GM21423 (cell line): ENCODE results near the gene RAPGEF1.
"Not testable (repeated sequence)": the region's sequence is repeated elsewhere in the genome, so short reads cannot be mapped to it uniquely, and the experiment has no call there.

Experiments
- ATAC-seq: cut with Tn5 transposase; IDR thresholded peaks from one replicate; pipeline ENCODE4 v1.9.1; 2021; ENCODE audit warnings: mild to moderate bottlenecking, moderate library complexity; ENCODE audit not compliant: unreplicated experiment

RAPGEF1 gene

GRCh38 chr9:131753751-131754150 is 13.9 kb upstream of the RAPGEF1 start:
- not testable (repeated sequence) for ATAC-seq

- ATAC-seq = no peak
Observed at GRCh38 chr9:131752231-131752884, 12.5 kb upstream of the RAPGEF1 start.

GRCh38 chr9:131748411-131748955 is 8.6 kb upstream of the RAPGEF1 start:
- ATAC-seq = no peak

GRCh38 chr9:131747352-131747751 is 7.5 kb upstream of the RAPGEF1 start:
- no peak for ATAC-seq

- no peak for ATAC-seq
Observed at GRCh38 chr9:131745610-131746009, 5.7 kb upstream of the RAPGEF1 start.

GRCh38 chr9:131744720-131745201 is 4.9 kb upstream of the RAPGEF1 start:
- ATAC-seq = no peak

- ATAC-seq = no peak
Observed at GRCh38 chr9:131744171-131744719, 4.4 kb upstream of the RAPGEF1 start.

- ATAC-seq = no peak
Observed at GRCh38 chr9:131743501-131743900, 3.6 kb upstream of the RAPGEF1 start.

GRCh38 chr9:131743096-131743495 is 3.2 kb upstream of the RAPGEF1 start:
- ATAC-seq = no peak

- ATAC-seq = no peak
Observed at GRCh38 chr9:131740898-131741297, 1.0 kb upstream of the RAPGEF1 start.

GRCh38 chr9:131739133-131739958 is 530 bp downstream of the RAPGEF1 start:
- peak; percentile 21 for ATAC-seq

GRCh38 chr9:131738293-131739132 is 1.4 kb downstream of the RAPGEF1 start:
- no peak for ATAC-seq

GRCh38 chr9:131737426-131737825 is 2.5 kb downstream of the RAPGEF1 start:
- ATAC-seq = no peak

GRCh38 chr9:131736431-131736830 is 3.4 kb downstream of the RAPGEF1 start:
- ATAC-seq = no peak

GRCh38 chr9:131735238-131736128 is 4.4 kb downstream of the RAPGEF1 start:
- ATAC-seq = no peak

GRCh38 chr9:131734781-131735180 is 5.1 kb downstream of the RAPGEF1 start:
- no peak for ATAC-seq

- no peak for ATAC-seq
Observed at GRCh38 chr9:131734165-131734610, 5.7 kb downstream of the RAPGEF1 start.

GRCh38 chr9:131733541-131734061 is 6.3 kb downstream of the RAPGEF1 start:
- no peak for ATAC-seq

GRCh38 chr9:131732636-131733289 is 7.1 kb downstream of the RAPGEF1 start:
- ATAC-seq = peak; percentile 35
